Endothelial cell of umbilical vein (primary cell): Measurements from ENCODE around the gene TSEN15. TPM values are rescaled to one million over a fixed set of nuclear protein-coding genes. Genes with fewer than 3 reads are reported as not detected.

Experiments used
- BruUV-seq: library from RNA; stranded (reverse); fragments of 400-500 nt; replicated peaks from 2 replicates; lab custom pipeline; 2021; lab: Mats Ljungman, UMichigan
- CTCF ChIA-PET: fragments of 300-600, 350-600 bp; sonication (Branson Sonifier 250); formaldehyde crosslinking; loops from one replicate; lab custom pipeline; 2021; ENCODE audit warnings: antibody characterized with exemption, inconsistent platforms; lab: Charles Lee
- POLR2A ChIA-PET: fragments of 300-600, 350-600 bp; sonication (Branson Sonifier 250); formaldehyde crosslinking; loops from one replicate; lab custom pipeline; 2021; ENCODE audit warnings: antibody characterized with exemption, inconsistent platforms; lab: Charles Lee
- DNase-seq: peaks from one replicate; pipeline ENCODE4 v3.0.0-alpha.2; 2011; ENCODE audit warnings: low read depth, low spot score
- FAIRE-seq: peaks from 2 replicates; lab custom pipeline; 2011; peaks lifted over from hg19 to GRCh38; lab: Jason Lieb, UNC
- H2AFZ ChIP-seq: 2 replicates; pipeline ENCODE4 v1.6.0; 2012; ENCODE audit warnings: low read depth, low read length, control low read depth, inconsistent platforms
- H3K27ac ChIP-seq: 2 replicates; pipeline ENCODE4 v1.5.1; 2011; ENCODE audit warnings: low read depth, mild to moderate bottlenecking, control low read depth, low read length, moderate library complexity; ENCODE audit not compliant: insufficient read depth
- H3K27me3 ChIP-seq, 2 experiments: 2 replicates each; pipeline versions ENCODE4 v1.6.0 to v1.6.1; 2011; ENCODE audit warnings: low read length in 2 of 2, mixed read lengths in 1 of 2; ENCODE audit not compliant: control insufficient read depth in 2 of 2, insufficient read depth in 2 of 2
- H3K36me3 ChIP-seq, 2 experiments: 2 replicates in 1 of 2; 3 replicates in 1 of 2; pipeline ENCODE4 v1.5.1; 2011; ENCODE audit warnings: low read length in 2 of 2, mild to moderate bottlenecking in 1 of 2, moderate library complexity in 1 of 2; ENCODE audit not compliant: control insufficient read depth in 2 of 2, insufficient read depth in 2 of 2; ENCODE audit errors: extremely low read depth in 1 of 2
- H3K4me1 ChIP-seq: 3 replicates; pipeline ENCODE4 v1.5.1; 2011; ENCODE audit warnings: mild to moderate bottlenecking, low read length; ENCODE audit not compliant: control insufficient read depth, insufficient read depth; ENCODE audit errors: extremely low read depth
- H3K4me2 ChIP-seq: 2 replicates; pipeline ENCODE4 v1.6.1; 2011; ENCODE audit warnings: low read length, control low read depth, mixed read lengths; ENCODE audit not compliant: insufficient read depth
- H3K4me3 ChIP-seq, 3 experiments: fragments of 200-600 bp in 1 of 3; sonication (generic), shearing (Covaris generic) in 1 of 3; replicated peaks in 1 of 3; 2 replicates each; pipeline ENCODE4 v1.5.1; 2011 to 2016; ENCODE audit warnings: control low read depth in 3 of 3, low read length in 3 of 3, mild to moderate bottlenecking in 2 of 3, inconsistent platforms in 1 of 3, low read depth in 1 of 3, moderate library complexity in 1 of 3; ENCODE audit not compliant: insufficient read depth in 1 of 3
- H3K79me2 ChIP-seq: 2 replicates; pipeline ENCODE4 v1.6.0; 2012; ENCODE audit warnings: low read length, inconsistent platforms; ENCODE audit not compliant: control insufficient read depth, insufficient read depth
- H3K9ac ChIP-seq: replicated peaks from 2 replicates; pipeline ENCODE3; 2011; ENCODE audit warnings: low read length, control low read depth; ENCODE audit not compliant: insufficient read depth; ENCODE audit errors: extremely low read depth
- H3K9me1 ChIP-seq: replicated peaks from 3 replicates; pipeline ENCODE4 v1.6.0; 2011; ENCODE audit warnings: mild to moderate bottlenecking, low read length; ENCODE audit not compliant: control insufficient read depth, insufficient read depth; ENCODE audit errors: extremely low read depth
- H3K9me3 ChIP-seq: replicated peaks from 2 replicates; pipeline ENCODE4 v1.5.1; 2012; ENCODE audit warnings: low read length, inconsistent platforms; ENCODE audit not compliant: control insufficient read depth, insufficient read depth
- H4K20me1 ChIP-seq: replicated peaks from 2 replicates; pipeline ENCODE3; 2011; ENCODE audit warnings: mild to moderate bottlenecking, low read length; ENCODE audit not compliant: control insufficient read depth, insufficient read depth; ENCODE audit errors: extremely low read depth
- CTCF ChIP-seq, 2 donors: IDR thresholded peaks; 1 replicate in 1 of 2; 2 replicates in 1 of 2; pipeline ENCODE4 v1.5.1; 2011; ENCODE audit warnings: low read length in 2 of 2, mild to moderate bottlenecking in 2 of 2, moderate library complexity in 2 of 2, control low read depth in 1 of 2, inconsistent platforms in 1 of 2, low read depth in 1 of 2; ENCODE audit not compliant: insufficient read depth in 1 of 2; ENCODE audit errors: extremely low read depth in 1 of 2
- EZH2 ChIP-seq: IDR thresholded peaks from 2 replicates; pipeline ENCODE4 v1.6.1; 2012; ENCODE audit warnings: borderline replicate concordance, low read depth, mild to moderate bottlenecking, moderate library complexity, low read length, inconsistent platforms; ENCODE audit not compliant: severe bottlenecking
- FOS ChIP-seq: IDR thresholded peaks from 2 replicates; pipeline ENCODE4 v1.6.1; 2011; ENCODE audit warnings: mild to moderate bottlenecking, low read length, moderate library complexity, borderline replicate concordance; ENCODE audit not compliant: insufficient read depth
- GATA2 ChIP-seq: IDR thresholded peaks from 2 replicates; pipeline ENCODE4 v1.7.0; 2011; ENCODE audit warnings: low read depth, mild to moderate bottlenecking, moderate library complexity, mixed read lengths, low read length; ENCODE audit not compliant: insufficient read length, insufficient read depth
- JUN ChIP-seq: IDR thresholded peaks from 2 replicates; pipeline ENCODE4 v1.6.1; 2011; ENCODE audit warnings: borderline replicate concordance, low read depth; ENCODE audit not compliant: insufficient read length, insufficient read depth
- MAX ChIP-seq: IDR thresholded peaks from 2 replicates; pipeline ENCODE4 v1.6.1; 2011; ENCODE audit not compliant: insufficient read depth, insufficient read length
- MYC ChIP-seq: IDR thresholded peaks from one replicate; pipeline ENCODE4 v1.6.1; 2011; ENCODE audit warnings: mild to moderate bottlenecking, low read depth, low read length
- POLR2A ChIP-seq: IDR thresholded peaks from 2 replicates; pipeline ENCODE4 v1.6.1; 2012; ENCODE audit warnings: low read depth, mild to moderate bottlenecking, control low read depth, low read length
- POLR2AphosphoS5 ChIP-seq: IDR thresholded peaks from 2 replicates; pipeline ENCODE4 v1.6.1; 2012; ENCODE audit warnings: low read depth, mild to moderate bottlenecking, control low read depth, low read length, moderate library complexity; ENCODE audit not compliant: insufficient read depth
- dilution Hi-C: fragments of 300-500 bp; cut with MboI; formaldehyde crosslinking; loops from one replicate; pipeline ENCODE4 v1.15.0; 2019; ENCODE audit warnings: low sequenced_read_pairs; ENCODE audit not compliant: extremely low pct_ligation_motif_present
- intact Hi-C: fragments of 100-400 bp; cut with micrococcal nuclease; formaldehyde crosslinking; loops from one replicate; pipeline ENCODE4 v1.10.0; 2022
- polyA plus RNA-seq, 4 experiments: library from polyadenylated mRNA; depleted of rRNA in 3 of 4; stranded (reverse) in 3 of 4; unstranded in 1 of 4; fragments of >200 nt; gene quantifications; 2 replicates each; pipeline versions ENCODE4 v1.2.1 to v1.2.3, GENCODE V29; 2011 to 2012; ENCODE audit warnings: missing spikeins in 1 of 4
- total RNA-seq: library from RNA; stranded (reverse); gene quantifications from 2 replicates; pipeline ENCODE4 v1.2.3, GENCODE V29; 2021

TSEN15 gene
- total and polyA plus RNA-seq, 2 donors (not counting 3 experiments of a cell fraction or from before 2014, with no cell fraction given): 20.6 to 25.8 TPM

- no peak overlapping the region for H3K27ac ChIP-seq
Measured at GRCh38 chr1:184025242-184025675, 26.3 kb upstream of the TSEN15 start.

More at GRCh38 chr1:184025242-184025675, 26.3 kb upstream of the TSEN15 start:
- Histone ChIP-seq H2AFZ (no peak overlapping the region), H3K79me2 (no peaks in the 10 kb centered on the region), H3K36me3 (no peaks in the 10 kb centered on the region), H4K20me1 (no peaks in the 10 kb centered on the region), H3K27me3 (peaks cover 23 to 27% of the 10 kb centered on the region in 2 experiments), H3K9me3 (no peaks in the 10 kb centered on the region), H3K9me1 (no peaks in the 10 kb centered on the region), H3K4me3 (no peak overlapping the region), H3K9ac (no peak overlapping the region), H3K4me2 (no peak overlapping the region), H3K4me1 (no peaks in the 10 kb centered on the region)
- intact Hi-C loops: no loop called here
- no peak for DNase-seq
- dilution Hi-C loops: no loop called here
- BruUV-seq: no TSS peak
- TF ChIP-seq POLR2AphosphoS5: no peak
- TF ChIP-seq POLR2A: no peak
- TF ChIP-seq EZH2: no peak
- no peak for TF ChIP-seq MYC
- TF ChIP-seq GATA2: no peak
- no peak for TF ChIP-seq MAX
- TF ChIP-seq FOS: no peak
- TF ChIP-seq CTCF (IDR thresholded peaks at IDR 0.05; ENCODE audit: extremely low read depth in 1 of 2, insufficient read depth in 1 of 2, low read depth in 1 of 2, low read length in 2 of 2): no peak
- no peak for TF ChIP-seq JUN
- ChIA-PET POLR2A (no interaction called here), CTCF (no interaction called here)
- FAIRE-seq: no peak
